Measurements from ENCODE around the gene ZNF124.
"Not testable (repeated sequence)": the region's sequence is repeated elsewhere in the genome, so short reads cannot be mapped to it uniquely, and the experiment has no call there.

Gene ZNF124

GRCh38 chr1:247121382-247121781 is 50.4 kb downstream of the ZNF124 start:
- POLR2A ChIA-PET, result no interaction called here
- CTCF ChIA-PET, result no interaction called here
- TF ChIP-seq ELF4 (IDR thresholded peaks at IDR 0.05), result no peak
- no peak for TF ChIP-seq SUZ12 (IDR thresholded peaks at IDR 0.05)
- no peak for TF ChIP-seq FOXA1 (IDR thresholded peaks at IDR 0.05)
- no peak for TF ChIP-seq NFRKB (IDR thresholded peaks at IDR 0.05)
- no peak for TF ChIP-seq BHLHE40 (IDR thresholded peaks at IDR 0.05; ENCODE audit: borderline replicate concordance)
- TF ChIP-seq ZNF384 (IDR thresholded peaks at IDR 0.05), result no peak
- no peak for TF ChIP-seq SP1 (IDR thresholded peaks at IDR 0.05)
- no peak for TF ChIP-seq FOXK2 (IDR thresholded peaks at IDR 0.05)
- no peak for TF ChIP-seq L3MBTL2 (conservative IDR thresholded peaks at IDR 0.05)
- no peak for TF ChIP-seq TARDBP (IDR thresholded peaks at IDR 0.05)
- no peak for TF ChIP-seq LEF1 (IDR thresholded peaks at IDR 0.05; ENCODE audit: borderline replicate concordance)
- no peak for TF ChIP-seq CTBP1 (IDR thresholded peaks at IDR 0.05; ENCODE audit: borderline replicate concordance)
- TF ChIP-seq ARNT (IDR thresholded peaks at IDR 0.05), result no peak
- no peak for TF ChIP-seq HDGF (IDR thresholded peaks at IDR 0.05; ENCODE audit: borderline replicate concordance)
- TF ChIP-seq FOXM1 (IDR thresholded peaks at IDR 0.05; ENCODE audit: borderline replicate concordance), result no peak
- no peak for TF ChIP-seq PKNOX1 (IDR thresholded peaks at IDR 0.05)
- DNase-seq (ENCODE audit: extremely low spot score), result no peak

GRCh38 chr1:247120408-247120668 is 51.5 kb downstream of the ZNF124 start:
- POLR2A ChIA-PET; DNase-seq (ENCODE audit: extremely low spot score); CTCF ChIA-PET: not testable (repeated sequence)

GRCh38 chr1:247119600-247120407 is 52.0 kb downstream of the ZNF124 start:
- ChIA-PET POLR2A (no interaction called here), CTCF (no interaction called here)
- TF ChIP-seq CTBP1 (IDR thresholded peaks at IDR 0.05; ENCODE audit: borderline replicate concordance) (no peak), SP1 (IDR thresholded peaks at IDR 0.05) (no peak), ARNT (IDR thresholded peaks at IDR 0.05) (no peak), FOXM1 (IDR thresholded peaks at IDR 0.05; ENCODE audit: borderline replicate concordance) (no peak)
- DNase-seq (ENCODE audit: extremely low spot score), result no peak

GRCh38 chr1:247118946-247119446 is 52.8 kb downstream of the ZNF124 start:
- TF ChIP-seq SP1 (IDR thresholded peaks at IDR 0.05) (no peak), FOXK2 (IDR thresholded peaks at IDR 0.05) (no peak), ZNF384 (IDR thresholded peaks at IDR 0.05) (no peak), ARNT (IDR thresholded peaks at IDR 0.05) (no peak), FOXM1 (IDR thresholded peaks at IDR 0.05; ENCODE audit: borderline replicate concordance) (no peak), LEF1 (IDR thresholded peaks at IDR 0.05; ENCODE audit: borderline replicate concordance) (no peak)
- ChIA-PET POLR2A (no interaction called here), CTCF (no interaction called here)
- DNase-seq (ENCODE audit: extremely low spot score), result peak; percentile 48

GRCh38 chr1:247115545-247115944 is 56.3 kb downstream of the ZNF124 start:
- ChIA-PET CTCF (no interaction called here), POLR2A (no interaction called here)
- no peak for TF ChIP-seq FOXM1 (IDR thresholded peaks at IDR 0.05; ENCODE audit: borderline replicate concordance)
- no peak for TF ChIP-seq CTBP1 (IDR thresholded peaks at IDR 0.05; ENCODE audit: borderline replicate concordance)
- DNase-seq (ENCODE audit: extremely low spot score), result no peak

GRCh38 chr1:247115141-247115510 is 56.7 kb downstream of the ZNF124 start:
- TF ChIP-seq HDGF (IDR thresholded peaks at IDR 0.05; ENCODE audit: borderline replicate concordance) (no peak), ZNF384 (IDR thresholded peaks at IDR 0.05) (no peak), TARDBP (IDR thresholded peaks at IDR 0.05) (no peak), LEF1 (IDR thresholded peaks at IDR 0.05; ENCODE audit: borderline replicate concordance) (no peak), FOXK2 (IDR thresholded peaks at IDR 0.05) (no peak), FOXM1 (IDR thresholded peaks at IDR 0.05; ENCODE audit: borderline replicate concordance) (no peak), ELF4 (IDR thresholded peaks at IDR 0.05) (no peak), ARNT (IDR thresholded peaks at IDR 0.05) (no peak), NFRKB (IDR thresholded peaks at IDR 0.05) (no peak), L3MBTL2 (conservative IDR thresholded peaks at IDR 0.05) (no peak), BHLHE40 (IDR thresholded peaks at IDR 0.05; ENCODE audit: borderline replicate concordance) (no peak), SP1 (IDR thresholded peaks at IDR 0.05) (no peak), PKNOX1 (IDR thresholded peaks at IDR 0.05) (no peak)
- POLR2A ChIA-PET, result no interaction called here
- DNase-seq (ENCODE audit: extremely low spot score), result no peak
- CTCF ChIA-PET, result no interaction called here

- DNase-seq (ENCODE audit: extremely low spot score), result no peak
- CTCF ChIA-PET, result no interaction called here
- POLR2A ChIA-PET, result no interaction called here
- TF ChIP-seq SUZ12 (IDR thresholded peaks at IDR 0.05) (no peak), FOXK2 (IDR thresholded peaks at IDR 0.05) (no peak)
Measured at GRCh38 chr1:247114351-247115140, 57.3 kb downstream of the ZNF124 start.
